ENCODE results near the gene RGS4.

DNA sequence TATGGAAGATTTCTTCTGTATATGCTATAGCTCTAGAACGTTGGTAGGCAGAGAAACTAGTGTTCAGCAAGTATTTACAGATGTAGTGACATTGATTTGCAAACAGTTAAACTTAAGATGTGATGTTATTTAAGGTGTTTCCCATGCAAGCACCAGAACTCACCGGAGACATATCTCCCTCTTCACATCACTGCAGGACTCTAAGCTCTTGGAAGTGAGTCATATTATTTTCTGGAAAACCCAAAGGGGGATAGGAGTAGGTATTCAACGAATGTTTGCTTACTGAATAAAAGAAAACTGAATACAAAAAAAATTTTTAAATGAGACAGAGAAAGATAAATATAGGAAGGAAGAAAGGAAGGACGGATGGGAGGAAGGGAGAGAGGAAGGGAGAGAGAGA is 25.0 kb downstream of the RGS4 start:
- no peak for TF ChIP-seq POLR2A (IDR thresholded peaks at IDR 0.05; ENCODE audit: low read depth, low read length)
- TF ChIP-seq POLR2AphosphoS5 (IDR thresholded peaks at IDR 0.05; ENCODE audit: low read depth, low read length): no peak
